GM23338 (cell line): ENCODE results near the gene UVSSA. TPM values are rescaled to one million over a fixed set of nuclear protein-coding genes. Genes with fewer than 3 reads are reported as not detected.

Experiments
- ATAC-seq: fragments of 200-7000 bp; cut with Tn5 transposase; 3 replicates; pipeline ENCODE4 v1.9.1; 2020
- DNase-seq: peaks from one replicate; pipeline ENCODE4 v3.0.0-alpha.2; 2015; ENCODE audit warnings: low spot score
- H2AFZ ChIP-seq: fragments of 200-600 bp; sonication (generic); 2 replicates; pipeline ENCODE4 v1.8.0; 2016; ENCODE audit warnings: antibody characterized with exemption, mild to moderate bottlenecking, moderate library complexity
- H3F3A ChIP-seq: fragments of 200-600 bp; sonication (generic); replicated peaks from 2 replicates; pipeline ENCODE4 v1.8.0; 2017; ENCODE audit warnings: antibody characterized with exemption, mixed run types, low read depth
- H3K27ac ChIP-seq: fragments of 200-600 bp; sonication (generic); 2 replicates; pipeline ENCODE4 v1.6.1; 2016; ENCODE audit warnings: low read depth
- H3K27me3 ChIP-seq: fragments of 200-600 bp; sonication (generic); 2 replicates; pipeline ENCODE4 v1.8.0; 2016; ENCODE audit warnings: mild to moderate bottlenecking, mixed run types, moderate library complexity; ENCODE audit not compliant: insufficient read depth
- H3K36me3 ChIP-seq: fragments of 200-600 bp; sonication (generic); 2 replicates; pipeline ENCODE4 v1.8.0; 2016; ENCODE audit warnings: mild to moderate bottlenecking; ENCODE audit not compliant: insufficient read depth
- H3K4me1 ChIP-seq: fragments of 200-600 bp; sonication (generic); 2 replicates; pipeline ENCODE4 v1.8.0; 2016; ENCODE audit warnings: mild to moderate bottlenecking, moderate library complexity; ENCODE audit not compliant: insufficient read depth
- H3K4me2 ChIP-seq: fragments of 200-600 bp; sonication (generic); 2 replicates; pipeline ENCODE4 v1.7.1; 2017; ENCODE audit warnings: mixed run types
- H3K4me3 ChIP-seq: fragments of 200-600 bp; sonication (generic); 2 replicates; pipeline ENCODE4 v1.6.1; 2016; ENCODE audit warnings: mixed run types
- H3K79me2 ChIP-seq: fragments of 200-600 bp; sonication (generic); replicated peaks from 2 replicates; pipeline ENCODE4 v1.8.0; 2017; ENCODE audit warnings: mild to moderate bottlenecking; ENCODE audit not compliant: insufficient read depth
- H3K9me2 ChIP-seq: fragments of 200-600 bp; sonication (generic); 2 replicates; pipeline ENCODE4 v1.8.0; 2017; ENCODE audit not compliant: insufficient read depth
- H4K20me1 ChIP-seq: fragments of 200-600 bp; sonication (generic); replicated peaks from 2 replicates; pipeline ENCODE4 v1.8.0; 2017; ENCODE audit warnings: mild to moderate bottlenecking; ENCODE audit not compliant: insufficient read depth
- H3K27ac Mint-ChIP-seq: 2 replicates; pipeline ENCODE4 v1.8.0; 2020; ENCODE audit warnings: inconsistent platforms, mild to moderate bottlenecking, moderate library complexity, mixed read lengths
- H3K27me3 Mint-ChIP-seq: 3 replicates; pipeline ENCODE4 v1.8.0; 2022; ENCODE audit warnings: low read depth, mild to moderate bottlenecking, moderate library complexity, mixed read lengths, inconsistent platforms; ENCODE audit not compliant: insufficient read depth, poor library complexity
- H3K36me3 Mint-ChIP-seq: 3 replicates; pipeline ENCODE4 v1.8.0; 2021; ENCODE audit warnings: low read depth, mild to moderate bottlenecking, inconsistent platforms, moderate library complexity, mixed read lengths
- H3K4me1 Mint-ChIP-seq: 3 replicates; pipeline ENCODE4 v1.8.0; 2020; ENCODE audit warnings: mild to moderate bottlenecking, inconsistent platforms, mixed read lengths
- H3K4me3 Mint-ChIP-seq: 3 replicates; pipeline ENCODE4 v1.8.0; 2021; ENCODE audit warnings: moderate library complexity, mild to moderate bottlenecking, inconsistent platforms, mixed read lengths
- H3K9me3 Mint-ChIP-seq: 3 replicates; pipeline ENCODE4 v1.8.0; 2020; ENCODE audit warnings: moderate library complexity, mild to moderate bottlenecking, inconsistent platforms, mixed read lengths
- CREB1 ChIP-seq: fragments of 250-450 bp; sonication (Bioruptor Pico); IDR thresholded peaks from 2 replicates; pipeline ENCODE4 v1.5.0; 2020; ENCODE audit warnings: low read depth, mild to moderate bottlenecking, moderate library complexity
- ETS1 ChIP-seq: IDR thresholded peaks from 2 replicates; pipeline ENCODE4 v1.6.1; 2016; ENCODE audit warnings: antibody characterized with exemption
- EZH2 ChIP-seq: fragments of 200-600 bp; sonication (generic); IDR thresholded peaks from one replicate; pipeline ENCODE4 v1.8.0; 2017; ENCODE audit warnings: antibody characterized with exemption, mild to moderate bottlenecking, low read depth; ENCODE audit not compliant: unreplicated experiment
- EZH2phosphoT487 ChIP-seq: fragments of 200-600 bp; sonication (generic); IDR thresholded peaks from one replicate; pipeline ENCODE4 v1.8.1; 2018; ENCODE audit warnings: antibody characterized with exemption; ENCODE audit not compliant: unreplicated experiment
- NANOG ChIP-seq: IDR thresholded peaks from 2 replicates; pipeline ENCODE4 v1.6.1; 2016; ENCODE audit warnings: antibody characterized with exemption, borderline replicate concordance
- STAT1 ChIP-seq: IDR thresholded peaks from one replicate; pipeline ENCODE4 v1.6.1; 2016; ENCODE audit warnings: antibody characterized with exemption; ENCODE audit not compliant: unreplicated experiment
- ZNF331 ChIP-seq: fragments of 250-450 bp; sonication (Bioruptor Pico); IDR thresholded peaks from 2 replicates; pipeline ENCODE4 v1.5.0; 2020; ENCODE audit warnings: low read depth, mild to moderate bottlenecking, moderate library complexity
- polyA plus RNA-seq: library from polyadenylated mRNA; unstranded; fragments of >200 nt; fragmentation: Nextera tagmentation; extraction: Ambion mirVana; gene quantifications from 2 replicates; pipeline ENCODE4 v1.2.1, GENCODE V29; 2016
- total RNA-seq: library from RNA; depleted of rRNA; stranded (reverse); fragments of >200 nt; shearing (Covaris generic); gene quantifications from 2 replicates; pipeline ENCODE4 v1.2.3, GENCODE V29; 2014
- TF ChIP-seq, protein P1 (sequence below): IDR thresholded peaks from one replicate; pipeline ENCODE4 v1.6.1; 2018; ENCODE audit warnings: antibody characterized with exemption; ENCODE audit not compliant: unreplicated experiment

The UVSSA gene
- total and polyA plus RNA-seq, 2 experiments from 2014 or later: 6.5 to 27.7 TPM

DNA sequence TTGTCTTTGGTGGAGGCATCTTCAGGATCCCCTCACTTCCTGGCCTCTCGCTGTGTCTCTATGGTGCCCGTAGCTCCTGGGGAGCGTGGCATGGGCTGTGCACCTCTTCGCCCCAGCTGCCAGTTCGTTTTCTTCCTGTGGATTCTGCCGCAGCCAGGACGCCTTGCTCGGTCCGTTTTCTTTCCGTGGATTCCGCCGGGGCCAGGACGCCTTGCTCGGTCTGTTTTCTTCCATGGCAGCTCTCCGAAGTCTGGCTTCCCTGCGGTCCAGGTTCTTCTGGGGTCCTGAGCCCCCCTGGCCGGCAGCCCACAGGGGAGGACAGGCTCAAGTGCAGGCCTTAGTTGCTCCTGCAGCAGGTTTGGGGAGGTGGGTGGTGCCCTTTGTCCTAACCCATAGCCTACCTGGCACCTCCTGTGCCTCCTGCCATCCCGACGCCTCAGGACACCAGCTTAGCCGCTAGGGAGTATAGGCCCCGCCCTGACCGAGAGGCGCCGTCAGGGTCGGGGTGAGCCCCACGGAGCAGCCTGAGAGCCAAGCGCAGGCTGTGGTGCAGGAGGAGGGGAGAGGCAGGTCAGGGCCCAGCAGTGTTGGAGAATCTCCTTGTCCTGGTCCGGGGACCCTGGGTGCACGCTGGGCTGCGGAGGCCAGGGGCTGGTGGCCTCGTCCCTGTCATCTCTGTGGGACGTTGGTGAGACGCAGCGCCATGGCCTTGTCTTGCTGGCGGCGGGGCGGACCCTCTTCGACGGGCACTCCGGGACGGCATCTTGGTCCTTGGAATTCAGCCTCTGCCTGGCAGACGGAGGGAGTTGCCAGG, 27.1 kb downstream of the UVSSA start:
- H3K4me1 Mint-ChIP-seq: no peaks in the 10 kb centered on the region; the same call in 2 of the 3 replicates
- Histone ChIP-seq H3K4me1 (no peaks in the 10 kb centered on the region), H4K20me1 (no peaks in the 10 kb centered on the region; the same call in 1 of the 2 replicates), H3K27me3 (no peaks in the 10 kb centered on the region), H3K79me2 (no peaks in the 10 kb centered on the region), H3K4me3 (no peak overlapping the region), H3K4me2 (no peak overlapping the region), H3F3A (no peaks in the 10 kb centered on the region), H3K9me2 (no peaks in the 10 kb centered on the region), H3K36me3 (no peaks in the 10 kb centered on the region), H2AFZ (no peak overlapping the region), H3K27ac (no peak overlapping the region)
- DNase-seq (no peak), ATAC-seq (no peak)
- TF ChIP-seq EZH2: no peak
- no peak for TF ChIP-seq STAT1
- TF ChIP-seq EZH2phosphoT487: no peak
- H3K9me3 Mint-ChIP-seq: no peaks in the 10 kb centered on the region
- H3K27me3 Mint-ChIP-seq: peaks cover 8% of the 10 kb centered on the region
- H3K36me3 Mint-ChIP-seq: peaks cover 3% of the 10 kb centered on the region; the same call in 2 of the 3 replicates
- H3K4me3 Mint-ChIP-seq: no peak overlapping the region
- H3K27ac Mint-ChIP-seq: no peak overlapping the region

GRCh38 chr4:1374706-1375045, 27.7 kb downstream of the UVSSA start:
- Mint-ChIP-seq H3K27ac (no peak overlapping the region), H3K9me3 (no peaks in the 10 kb centered on the region), H3K36me3 (peaks cover 3% of the 10 kb centered on the region; the same call in 2 of the 3 replicates), H3K4me1 (no peaks in the 10 kb centered on the region), H3K27me3 (peaks cover 4% of the 10 kb centered on the region), H3K4me3 (no peak overlapping the region)
- Histone ChIP-seq H3K4me2 (no peak overlapping the region), H2AFZ (no peak overlapping the region), H3K9me2 (no peaks in the 10 kb centered on the region), H3K27me3 (no peaks in the 10 kb centered on the region), H3K4me3 (no peak overlapping the region), H3K4me1 (no peaks in the 10 kb centered on the region), H3F3A (no peaks in the 10 kb centered on the region), H3K36me3 (no peaks in the 10 kb centered on the region), H3K27ac (no peak overlapping the region), H3K79me2 (no peaks in the 10 kb centered on the region), H4K20me1 (no peaks in the 10 kb centered on the region; the same call in 1 of the 2 replicates)
- no peak for ATAC-seq
- TF ChIP-seq EZH2phosphoT487 (no peak), ETS1 (no peak), STAT1 (no peak)
- DNase-seq: no peak

- no peak for DNase-seq
- H3K4me3 Mint-ChIP-seq: no peak overlapping the region
- no peaks in the 10 kb centered on the region for H3F3A ChIP-seq
- no peaks in the 10 kb centered on the region for H3K4me1 Mint-ChIP-seq
- no peak overlapping the region for H2AFZ ChIP-seq
- H3K27ac ChIP-seq: no peak overlapping the region
- no peaks in the 10 kb centered on the region for H3K9me3 Mint-ChIP-seq
- H3K27me3 Mint-ChIP-seq: peaks cover 2% of the 10 kb centered on the region
- H3K4me2 ChIP-seq: no peak overlapping the region
- no peaks in the 10 kb centered on the region for H3K79me2 ChIP-seq
- no peaks in the 10 kb centered on the region for H3K27me3 ChIP-seq
- no peaks in the 10 kb centered on the region; the same call in 1 of the 2 replicates for H4K20me1 ChIP-seq
- no peak overlapping the region for H3K27ac Mint-ChIP-seq
- peaks cover 3% of the 10 kb centered on the region; the same call in 2 of the 3 replicates for H3K36me3 Mint-ChIP-seq
- no peaks in the 10 kb centered on the region for H3K36me3 ChIP-seq
- no peak overlapping the region for H3K4me3 ChIP-seq
- no peaks in the 10 kb centered on the region for H3K9me2 ChIP-seq
- no peak for ATAC-seq
- H3K4me1 ChIP-seq: no peaks in the 10 kb centered on the region
- TF ChIP-seq, protein P1, sequence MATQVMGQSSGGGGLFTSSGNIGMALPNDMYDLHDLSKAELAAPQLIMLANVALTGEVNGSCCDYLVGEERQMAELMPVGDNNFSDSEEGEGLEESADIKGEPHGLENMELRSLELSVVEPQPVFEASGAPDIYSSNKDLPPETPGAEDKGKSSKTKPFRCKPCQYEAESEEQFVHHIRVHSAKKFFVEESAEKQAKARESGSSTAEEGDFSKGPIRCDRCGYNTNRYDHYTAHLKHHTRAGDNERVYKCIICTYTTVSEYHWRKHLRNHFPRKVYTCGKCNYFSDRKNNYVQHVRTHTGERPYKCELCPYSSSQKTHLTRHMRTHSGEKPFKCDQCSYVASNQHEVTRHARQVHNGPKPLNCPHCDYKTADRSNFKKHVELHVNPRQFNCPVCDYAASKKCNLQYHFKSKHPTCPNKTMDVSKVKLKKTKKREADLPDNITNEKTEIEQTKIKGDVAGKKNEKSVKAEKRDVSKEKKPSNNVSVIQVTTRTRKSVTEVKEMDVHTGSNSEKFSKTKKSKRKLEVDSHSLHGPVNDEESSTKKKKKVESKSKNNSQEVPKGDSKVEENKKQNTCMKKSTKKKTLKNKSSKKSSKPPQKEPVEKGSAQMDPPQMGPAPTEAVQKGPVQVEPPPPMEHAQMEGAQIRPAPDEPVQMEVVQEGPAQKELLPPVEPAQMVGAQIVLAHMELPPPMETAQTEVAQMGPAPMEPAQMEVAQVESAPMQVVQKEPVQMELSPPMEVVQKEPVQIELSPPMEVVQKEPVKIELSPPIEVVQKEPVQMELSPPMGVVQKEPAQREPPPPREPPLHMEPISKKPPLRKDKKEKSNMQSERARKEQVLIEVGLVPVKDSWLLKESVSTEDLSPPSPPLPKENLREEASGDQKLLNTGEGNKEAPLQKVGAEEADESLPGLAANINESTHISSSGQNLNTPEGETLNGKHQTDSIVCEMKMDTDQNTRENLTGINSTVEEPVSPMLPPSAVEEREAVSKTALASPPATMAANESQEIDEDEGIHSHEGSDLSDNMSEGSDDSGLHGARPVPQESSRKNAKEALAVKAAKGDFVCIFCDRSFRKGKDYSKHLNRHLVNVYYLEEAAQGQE: no peak
- TF ChIP-seq EZH2: no peak
- TF ChIP-seq CREB1 (CRISPR knock-in tag): no peak
- TF ChIP-seq ETS1: no peak
- TF ChIP-seq ZNF331 (CRISPR knock-in tag): no peak
- no peak for TF ChIP-seq NANOG
- TF ChIP-seq EZH2phosphoT487: no peak
Measured at GRCh38 chr4:1375051-1375721, 28.2 kb downstream of the UVSSA start.
